Measurements from ENCODE around the gene ATF7.

ATF7 gene

GRCh38 chr12:53523131-53523530, 103.1 kb downstream of the ATF7 start:
- no peak for DNase-seq (ENCODE audit: low read depth in 2 of 2)

GRCh38 chr12:53518381-53518780, 107.8 kb downstream of the ATF7 start:
- no peak for DNase-seq (ENCODE audit: low read depth in 2 of 2)

GRCh38 chr12:53516758-53517455, 109.3 kb downstream of the ATF7 start:
- no peak for DNase-seq (ENCODE audit: low read depth in 2 of 2)

GRCh38 chr12:53515291-53515680, 110.9 kb downstream of the ATF7 start:
- DNase-seq (ENCODE audit: low read depth in 2 of 2), result no peak

- no peak for DNase-seq (ENCODE audit: low read depth in 2 of 2)
These were observed 111.4 kb downstream of the ATF7 start for GRCh38 chr12:53514628-53515290.

- no peak for DNase-seq (ENCODE audit: low read depth in 2 of 2)
These were observed 112.3 kb downstream of the ATF7 start for GRCh38 chr12:53513712-53514410.

- DNase-seq (ENCODE audit: low read depth in 2 of 2), result no peak
These were observed 115.9 kb downstream of the ATF7 start for GRCh38 chr12:53510181-53510812.

GRCh38 chr12:53508534-53509170, 117.5 kb downstream of the ATF7 start:
- DNase-seq (ENCODE audit: low read depth in 2 of 2), result peak; percentile 58 to 66

GRCh38 chr12:53507603-53507885, 118.6 kb downstream of the ATF7 start:
- no peak for DNase-seq (ENCODE audit: low read depth in 2 of 2)

GRCh38 chr12:53506881-53507602, 119.1 kb downstream of the ATF7 start, which contains the start of gene NPFF:
Gene NPFF (minus strand): TSS chr12:53507484. CDS start chr12:53507474, 10 bp downstream.
- DNase-seq (ENCODE audit: low read depth in 2 of 2), result no peak

GRCh38 chr12:53506450-53506785, 119.8 kb downstream of the ATF7 start:
- no peak for DNase-seq (ENCODE audit: low read depth in 2 of 2)

- no peak for DNase-seq (ENCODE audit: low read depth in 2 of 2)
These were observed 120.4 kb downstream of the ATF7 start for GRCh38 chr12:53505555-53506449.

- DNase-seq (ENCODE audit: low read depth in 2 of 2), result no peak
These were observed 121.1 kb downstream of the ATF7 start for GRCh38 chr12:53505086-53505485.

- no peak for DNase-seq (ENCODE audit: low read depth in 2 of 2)
These were observed 121.9 kb downstream of the ATF7 start for GRCh38 chr12:53504004-53504920.

GRCh38 chr12:53502983-53503728, 123.0 kb downstream of the ATF7 start:
- DNase-seq (ENCODE audit: low read depth in 2 of 2), result no peak

GRCh38 chr12:53502331-53502730, 123.9 kb downstream of the ATF7 start:
- DNase-seq (ENCODE audit: low read depth in 2 of 2), result no peak

- DNase-seq (ENCODE audit: low read depth in 2 of 2), result no peak
These were observed 124.5 kb downstream of the ATF7 start for GRCh38 chr12:53501615-53502181.
